Neural cell (in vitro differentiated cells): ENCODE results near the gene MAPK1.

ENCODE experiments used
- EP300 ChIP-seq: fragments of 450-650 bp; conservative IDR thresholded peaks from 2 replicates; pipeline ENCODE4 v1.6.1; 2014; ENCODE audit warnings: antibody characterized with exemption, mild to moderate bottlenecking, moderate library complexity; ENCODE audit not compliant: poor library complexity, severe bottlenecking
- EZH2 ChIP-seq: fragments of 200-600, 300-800 bp; shearing (Covaris generic), sonication (generic); IDR thresholded peaks from 2 replicates; pipeline ENCODE4 v1.6.1; 2014; ENCODE audit warnings: antibody characterized with exemption, low read length, borderline replicate concordance, mild to moderate bottlenecking; ENCODE audit not compliant: insufficient read depth, poor library complexity, severe bottlenecking
- POLR2AphosphoS5 ChIP-seq: IDR thresholded peaks from 2 replicates; pipeline ENCODE4 v1.6.1; 2012
- RAD21 ChIP-seq: fragments of 450-650 bp; conservative IDR thresholded peaks from 2 replicates; pipeline ENCODE4 v1.6.1; 2014; ENCODE audit warnings: antibody characterized with exemption, mild to moderate bottlenecking, moderate library complexity
- REST ChIP-seq: IDR thresholded peaks from 2 replicates; pipeline ENCODE4 v1.6.1; 2012; ENCODE audit warnings: borderline replicate concordance
- SMC3 ChIP-seq: fragments of 450-650 bp; conservative IDR thresholded peaks from 2 replicates; pipeline ENCODE4 v1.6.1; 2014; ENCODE audit warnings: antibody characterized with exemption, mild to moderate bottlenecking, moderate library complexity; ENCODE audit not compliant: poor library complexity
- TAF1 ChIP-seq: IDR thresholded peaks from 2 replicates; pipeline ENCODE4 v1.6.1; 2012; ENCODE audit warnings: low read depth
- TF ChIP-seq, protein P1 (sequence below): fragments of 450-650 bp; IDR thresholded peaks from 2 replicates; pipeline ENCODE4 v1.5.1; 2014; ENCODE audit warnings: antibody characterized with exemption, mild to moderate bottlenecking, moderate library complexity; ENCODE audit not compliant: poor library complexity, severe bottlenecking

GRCh38 chr22:21832291-21833290, 34.9 kb downstream of the MAPK1 start:
- TF ChIP-seq, protein P1, sequence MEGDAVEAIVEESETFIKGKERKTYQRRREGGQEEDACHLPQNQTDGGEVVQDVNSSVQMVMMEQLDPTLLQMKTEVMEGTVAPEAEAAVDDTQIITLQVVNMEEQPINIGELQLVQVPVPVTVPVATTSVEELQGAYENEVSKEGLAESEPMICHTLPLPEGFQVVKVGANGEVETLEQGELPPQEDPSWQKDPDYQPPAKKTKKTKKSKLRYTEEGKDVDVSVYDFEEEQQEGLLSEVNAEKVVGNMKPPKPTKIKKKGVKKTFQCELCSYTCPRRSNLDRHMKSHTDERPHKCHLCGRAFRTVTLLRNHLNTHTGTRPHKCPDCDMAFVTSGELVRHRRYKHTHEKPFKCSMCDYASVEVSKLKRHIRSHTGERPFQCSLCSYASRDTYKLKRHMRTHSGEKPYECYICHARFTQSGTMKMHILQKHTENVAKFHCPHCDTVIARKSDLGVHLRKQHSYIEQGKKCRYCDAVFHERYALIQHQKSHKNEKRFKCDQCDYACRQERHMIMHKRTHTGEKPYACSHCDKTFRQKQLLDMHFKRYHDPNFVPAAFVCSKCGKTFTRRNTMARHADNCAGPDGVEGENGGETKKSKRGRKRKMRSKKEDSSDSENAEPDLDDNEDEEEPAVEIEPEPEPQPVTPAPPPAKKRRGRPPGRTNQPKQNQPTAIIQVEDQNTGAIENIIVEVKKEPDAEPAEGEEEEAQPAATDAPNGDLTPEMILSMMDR, result no peak
- no peak for TF ChIP-seq EZH2
- TF ChIP-seq POLR2AphosphoS5, result no peak
- no peak for TF ChIP-seq RAD21
- no peak for TF ChIP-seq EP300
- TF ChIP-seq SMC3, result no peak
- no peak for TF ChIP-seq TAF1
- TF ChIP-seq REST, result no peak
